Tibial artery (tissue), 4 donors: ENCODE measurements around the gene ZNF77.

Experiments used
- DNase-seq, 2 donors: peaks; one replicate each; pipeline ENCODE4 v3.0.0-alpha.2; 2019
- H3K27ac ChIP-seq, 2 donors: fragments of 200-600 bp; sonication (generic) in 1 of 2; 1 replicate in 1 of 2; 2 replicates in 1 of 2; pipeline ENCODE4 v1.5.1; 2018 to 2019; ENCODE audit warnings: mild to moderate bottlenecking in 1 of 2
- H3K27me3 ChIP-seq, 2 donors: fragments of 200-600 bp; sonication (generic) in 1 of 2; one replicate each; pipeline versions ENCODE4 v1.5.1 to v1.6.0; 2016 to 2019
- H3K36me3 ChIP-seq, 3 donors: fragments of 200-600 bp; sonication (generic) in 2 of 3; one replicate each; pipeline ENCODE4 v1.5.1; 2016 to 2019; ENCODE audit warnings: mild to moderate bottlenecking in 2 of 3
- H3K4me1 ChIP-seq, 4 donors: fragments of 200-600 bp; sonication (generic) in 2 of 4; 1 replicate in 3 of 4; 2 replicates in 1 of 4; pipeline ENCODE4 v1.5.1; 2016 to 2019
- H3K4me3 ChIP-seq, 2 donors: fragments of 200-600 bp; sonication (generic) in 1 of 2; 1 replicate in 1 of 2; 2 replicates in 1 of 2; pipeline ENCODE4 v1.5.1; 2018 to 2019; ENCODE audit warnings: mild to moderate bottlenecking in 2 of 2
- H3K9me3 ChIP-seq, 3 donors: fragments of 200-600 bp; sonication (generic) in 1 of 3; one replicate each; pipeline ENCODE4 v1.5.1; 2016 to 2019
- CTCF ChIP-seq, 2 experiments: fragments of 200-600 bp in 1 of 2; fragments of 450-650 bp in 1 of 2; IDR thresholded peaks; one replicate each; pipeline ENCODE4 v1.5.1; 2017 to 2019; ENCODE audit warnings: antibody characterized with exemption in 2 of 2, mild to moderate bottlenecking in 1 of 2, moderate library complexity in 1 of 2
- intact Hi-C: fragments of 100-400 bp; cut with DNase I; formaldehyde crosslinking; loops from one replicate; pipeline ENCODE4 v1.15.0; 2023; ENCODE audit warnings: low total_unique reads

Gene ZNF77

GRCh38 chr19:2926341-2927031 lies 18.3 kb downstream of the ZNF77 start:
- Histone ChIP-seq H3K36me3 (no peaks in the 10 kb centered on the region), H3K27ac (no peak overlapping the region), H3K4me1 (no peaks in the 10 kb centered on the region), H3K27me3 (no peaks in the 10 kb centered on the region), H3K9me3 (no peaks in the 10 kb centered on the region), H3K4me3 (no peak overlapping the region)
- no peak for DNase-seq
- intact Hi-C loops, result no loop called here
- no peak for TF ChIP-seq CTCF (IDR thresholded peaks at IDR 0.05)

- H3K27me3 ChIP-seq, result no peaks in the 10 kb centered on the region
- no peak overlapping the region for H3K27ac ChIP-seq
- no peak for TF ChIP-seq CTCF (IDR thresholded peaks at IDR 0.05)
- H3K9me3 ChIP-seq, result no peaks in the 10 kb centered on the region
- no peak for DNase-seq
- no peaks in the 10 kb centered on the region for H3K4me1 ChIP-seq
- H3K4me3 ChIP-seq, result no peak overlapping the region
- H3K36me3 ChIP-seq, result peaks cover under 1 to 14% (median 11%) of the 10 kb centered on the region in 3 donors
- intact Hi-C loops, result no loop called here
Observed at GRCh38 chr19:2923510-2923909, 21.3 kb downstream of the ZNF77 start.

GRCh38 chr19:2922987-2923386 lies 21.8 kb downstream of the ZNF77 start:
- intact Hi-C loops, result no loop called here

GRCh38 chr19:2917275-2918184 lies 27.2 kb downstream of the ZNF77 start:
- no peak overlapping the region for H3K4me3 ChIP-seq
- no peak for DNase-seq
- no peaks in the 10 kb centered on the region for H3K4me1 ChIP-seq
- H3K9me3 ChIP-seq, result peaks cover 0 to 9% (median 0%) of the 10 kb centered on the region in 3 donors
- intact Hi-C loops, result no loop called here
- no peaks in the 10 kb centered on the region for H3K27me3 ChIP-seq
- no peak overlapping the region for H3K27ac ChIP-seq
- peaks cover 27 to 51% (median 47%) of the 10 kb centered on the region in 3 donors for H3K36me3 ChIP-seq
- TF ChIP-seq CTCF (IDR thresholded peaks at IDR 0.05), result no peak

More at GRCh38 chr19:2922987-2923386, 21.8 kb downstream of the ZNF77 start:
- Histone ChIP-seq H3K36me3 (peaks cover 6 to 19% (median 16%) of the 10 kb centered on the region in 3 donors), H3K9me3 (peaks cover 0 to 1% (median 0%) of the 10 kb centered on the region in 3 donors), H3K4me1 (no peaks in the 10 kb centered on the region), H3K27me3 (no peaks in the 10 kb centered on the region), H3K27ac (no peak overlapping the region), H3K4me3 (no peak overlapping the region)
- DNase-seq, result no peak
- no peak for TF ChIP-seq CTCF (IDR thresholded peaks at IDR 0.05)

- Histone ChIP-seq H3K4me3 (no peak overlapping the region), H3K36me3 (peaks cover 14 to 25% (median 24%) of the 10 kb centered on the region in 3 donors), H3K27ac (no peak overlapping the region), H3K4me1 (no peaks in the 10 kb centered on the region), H3K27me3 (no peaks in the 10 kb centered on the region), H3K9me3 (peaks cover 0 to 1% (median 0%) of the 10 kb centered on the region in 3 donors)
- intact Hi-C loops, result no loop called here
- DNase-seq, result no peak
- no peak for TF ChIP-seq CTCF (IDR thresholded peaks at IDR 0.05)
Observed at GRCh38 chr19:2912306-2912705, 32.5 kb downstream of the ZNF77 start.
